ENCODE measurements around the gene COP1. TPM values are rescaled to one million over a fixed set of nuclear protein-coding genes. Genes with fewer than 3 reads are reported as not detected.

Gene COP1
- polyA plus RNA-seq, 3 donors = 44.0 to 74.2 (median 68.6) TPM

DNA sequence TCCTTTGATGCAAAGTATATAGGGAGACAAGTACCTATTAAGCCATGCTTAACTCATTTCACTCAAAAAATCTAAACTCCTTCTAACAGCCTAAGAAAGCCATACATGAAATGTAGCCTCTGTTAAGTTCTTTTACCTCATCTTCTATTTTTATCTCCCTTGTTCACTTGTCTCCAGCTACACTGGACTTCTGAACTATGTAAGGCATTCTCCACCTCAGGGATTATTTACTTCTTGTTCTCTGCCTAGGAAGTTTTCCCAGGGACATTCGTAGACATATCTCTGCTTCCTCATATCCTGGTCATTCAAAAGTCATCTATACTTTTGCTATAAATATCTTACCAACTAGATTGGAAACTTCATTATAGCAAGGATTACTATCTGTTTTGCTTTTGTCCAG lies 96.9 kb downstream of the COP1 start:
- H3K79me2 ChIP-seq (ENCODE audit: insufficient read depth, low read length) = no peaks in the 10 kb centered on the region
- H3K27me3 Mint-ChIP-seq (ENCODE audit: low read depth in 3 of 3) = no peaks in the 10 kb centered on the region

DNA sequence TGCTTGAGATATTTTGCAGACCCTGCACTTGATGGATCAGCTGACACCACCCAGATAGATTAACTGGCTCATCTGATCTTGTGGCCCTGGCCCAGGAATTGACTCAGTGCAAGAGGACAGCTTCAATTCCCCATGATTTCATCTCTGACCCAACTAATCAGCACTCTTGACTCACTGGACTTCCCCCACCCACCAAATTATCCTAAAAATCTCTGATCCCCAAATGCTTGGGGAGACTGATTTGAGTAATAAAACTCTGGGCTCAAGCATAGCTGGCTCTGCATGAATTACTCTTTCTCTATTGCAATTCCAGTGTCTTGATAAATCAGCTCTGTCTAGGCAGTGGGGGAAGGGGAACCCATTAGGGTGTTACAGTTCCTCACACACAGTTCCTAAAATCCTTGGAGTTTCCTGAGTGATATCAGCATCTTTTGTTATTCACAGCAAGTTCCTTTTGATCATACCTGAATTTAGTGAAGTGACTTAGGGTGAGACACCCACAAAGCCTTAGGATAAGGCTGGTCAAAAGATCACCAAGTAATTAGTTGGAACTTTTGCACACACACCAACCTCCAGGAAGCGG lies 104.2 kb downstream of the COP1 start:
- no peak overlapping the region for H2AFZ ChIP-seq (ENCODE audit: insufficient read depth, low read depth, low read length, poor library complexity, severe bottlenecking)
- peak overlapping the region in 3 of 7 donors; percentile 40 to 76 (median 67) for H3K27ac Mint-ChIP-seq
- peak overlapping the region in 1 of 2 donors; percentile 22 for H3K27ac ChIP-seq (ENCODE audit: low read depth in 1 of 2, low read length in 2 of 2)
- H3K27me3 Mint-ChIP-seq (ENCODE audit: low read depth in 3 of 3) = no peaks in the 10 kb centered on the region
- H3K4me3 ChIP-seq (replicated peaks in 1 of 3; ENCODE audit: low read depth in 2 of 3, low read length in 3 of 3) = no peak overlapping the region
- H3K9me3 ChIP-seq (replicated peaks in 1 of 2; ENCODE audit: control insufficient read depth in 1 of 2, insufficient read depth in 1 of 2, low read length in 2 of 2) = peaks cover 28 to 47% of the 10 kb centered on the region in 2 donors
- H3K79me2 ChIP-seq (ENCODE audit: insufficient read depth, low read length) = peaks cover 4% of the 10 kb centered on the region
- no peaks in the 10 kb centered on the region for H3K4me1 ChIP-seq (ENCODE audit: control insufficient read depth in 1 of 2, insufficient read depth in 2 of 2, low read length in 2 of 2)
- peaks cover 70 to 85% of the 10 kb centered on the region in 2 donors for H3K36me3 Mint-ChIP-seq
- H3K4me3 Mint-ChIP-seq = no peak overlapping the region
- TF ChIP-seq CTCF (IDR thresholded peaks at IDR 0.05) = no peak
- WGBS (ENCODE audit: insufficient coverage) = no CpG with 5 or more reads among the region's 1 CpG
- no peaks in the 10 kb centered on the region for H3K27me3 ChIP-seq (ENCODE audit: control insufficient read depth in 2 of 2, insufficient read depth in 2 of 2, low read length in 2 of 2)
- DNase-seq = peak in 1 of 3 donors; percentile 43
- no peak overlapping the region for H3K9ac ChIP-seq (ENCODE audit: insufficient read depth, low read length, poor library complexity, severe bottlenecking)
- H4K20me1 ChIP-seq (ENCODE audit: insufficient read depth, low read length) = peaks cover 49% of the 10 kb centered on the region
- peaks cover 18 to 47% (median 36%) of the 10 kb centered on the region in 7 donors for H3K9me3 Mint-ChIP-seq
- intact Hi-C loops (cut with micrococcal nuclease) = no loop called here
- no peaks in the 10 kb centered on the region for H3K4me1 Mint-ChIP-seq
- peaks cover 58 to 81% of the 10 kb centered on the region in 2 donors for H3K36me3 ChIP-seq (replicated peaks in 1 of 2; ENCODE audit: control insufficient read depth in 1 of 2, insufficient read depth in 2 of 2, low read length in 2 of 2)
- H3K4me2 ChIP-seq (replicated peaks; ENCODE audit: extremely low read depth, low read length, poor library complexity, severe bottlenecking) = no peak overlapping the region

More for the DNA sequence above, 96.9 kb downstream of the COP1 start:
- Mint-ChIP-seq H3K27ac (no peak overlapping the region), H3K4me3 (no peak overlapping the region), H3K9me3 (peaks cover 0 to 3% (median 0%) of the 10 kb centered on the region in 7 donors), H3K36me3 (peaks cover 52 to 71% of the 10 kb centered on the region in 2 donors), H3K4me1 (no peaks in the 10 kb centered on the region)
- H3K9me3 ChIP-seq (replicated peaks in 1 of 2; ENCODE audit: control insufficient read depth in 1 of 2, insufficient read depth in 1 of 2, low read length in 2 of 2) = no peaks in the 10 kb centered on the region
- H3K9ac ChIP-seq (ENCODE audit: insufficient read depth, low read length, poor library complexity, severe bottlenecking) = no peak overlapping the region
- no peak overlapping the region for H3K4me2 ChIP-seq (replicated peaks; ENCODE audit: extremely low read depth, low read length, poor library complexity, severe bottlenecking)
- no peaks in the 10 kb centered on the region for H3K27me3 ChIP-seq (ENCODE audit: control insufficient read depth in 2 of 2, insufficient read depth in 2 of 2, low read length in 2 of 2)
- no peak overlapping the region for H3K27ac ChIP-seq (ENCODE audit: low read depth in 1 of 2, low read length in 2 of 2)
- WGBS (ENCODE audit: insufficient coverage) = no CpG with 5 or more reads among the region's 1 CpG
- no peak for TF ChIP-seq CTCF (IDR thresholded peaks at IDR 0.05)
- no peak for DNase-seq
- H3K36me3 ChIP-seq (replicated peaks in 1 of 2; ENCODE audit: control insufficient read depth in 1 of 2, insufficient read depth in 2 of 2, low read length in 2 of 2) = peaks cover 36 to 65% of the 10 kb centered on the region in 2 donors
- H3K4me1 ChIP-seq (ENCODE audit: control insufficient read depth in 1 of 2, insufficient read depth in 2 of 2, low read length in 2 of 2) = no peaks in the 10 kb centered on the region
- H3K4me3 ChIP-seq (replicated peaks in 1 of 3; ENCODE audit: low read depth in 2 of 3, low read length in 3 of 3) = no peak overlapping the region
- intact Hi-C loops (cut with micrococcal nuclease) = no loop called here
- H4K20me1 ChIP-seq (ENCODE audit: insufficient read depth, low read length) = peaks cover 49% of the 10 kb centered on the region
- no peak overlapping the region for H2AFZ ChIP-seq (ENCODE audit: insufficient read depth, low read depth, low read length, poor library complexity, severe bottlenecking)

Measured in CD14-positive monocyte (primary cell).